H1 (cell line): ENCODE data around the gene SHROOM3.
A peak's percentile ranks its signal among the peaks of the same experiment; 100 is the strongest.

Experiments
- GTF2F1 ChIP-seq: IDR thresholded peaks from 2 replicates; pipeline ENCODE4 v1.6.1; 2012; ENCODE audit warnings: low read depth, low read length, improper control_type of control experiment, borderline replicate concordance
- PHF8 ChIP-seq: fragments of 200-600 bp; sonication (generic); conservative IDR thresholded peaks from 2 replicates; pipeline ENCODE4 v1.7.1; 2012; ENCODE audit warnings: low read depth, mild to moderate bottlenecking, inconsistent platforms, low read length, moderate library complexity
- RXRA ChIP-seq: IDR thresholded peaks from 2 replicates; pipeline ENCODE4 v1.6.1; 2011; ENCODE audit warnings: low read depth, mild to moderate bottlenecking, low read length, moderate library complexity; ENCODE audit not compliant: insufficient read depth

- no peak for TF ChIP-seq GTF2F1
- no peak for TF ChIP-seq RXRA
- peak; percentile 59 for TF ChIP-seq PHF8
These were observed 254.3 kb downstream of the SHROOM3 start for GRCh38 chr4:76689145-76689817.
